Non-pigmented ciliary epithelial cell (primary cell): Measurements from ENCODE around the gene CCNA1.

Experiments used
- DNase-seq: peaks from one replicate; pipeline ENCODE4 v3.0.0-alpha.2; 2010; ENCODE audit warnings: low read depth

The CCNA1 gene

DNA sequence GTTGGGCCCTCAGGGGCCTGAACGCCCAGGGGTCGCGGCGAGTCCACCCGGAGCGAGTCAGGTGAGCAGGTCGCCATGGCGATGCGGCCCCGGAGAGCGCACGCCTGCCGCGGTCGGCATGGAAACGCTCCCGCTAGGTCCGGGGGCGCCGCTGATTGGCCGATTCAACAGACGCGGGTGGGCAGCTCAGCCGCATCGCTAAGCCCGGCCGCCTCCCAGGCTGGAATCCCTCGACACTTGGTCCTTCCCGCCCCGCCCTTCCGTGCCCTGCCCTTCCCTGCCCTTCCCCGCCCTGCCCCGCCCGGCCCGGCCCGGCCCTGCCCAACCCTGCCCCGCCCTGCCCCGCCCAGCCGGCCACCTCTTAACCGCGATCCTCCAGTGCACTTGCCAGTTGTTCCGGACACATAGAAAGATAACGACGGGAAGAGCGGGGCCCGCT lies at the start of gene CCNA1:
TSS of gene CCNA1 (plus strand) at position 390 of the 439 bp plus-strand sequence. CDS start 562 bp downstream, outside the sequence.
- no peak for DNase-seq

DNA sequence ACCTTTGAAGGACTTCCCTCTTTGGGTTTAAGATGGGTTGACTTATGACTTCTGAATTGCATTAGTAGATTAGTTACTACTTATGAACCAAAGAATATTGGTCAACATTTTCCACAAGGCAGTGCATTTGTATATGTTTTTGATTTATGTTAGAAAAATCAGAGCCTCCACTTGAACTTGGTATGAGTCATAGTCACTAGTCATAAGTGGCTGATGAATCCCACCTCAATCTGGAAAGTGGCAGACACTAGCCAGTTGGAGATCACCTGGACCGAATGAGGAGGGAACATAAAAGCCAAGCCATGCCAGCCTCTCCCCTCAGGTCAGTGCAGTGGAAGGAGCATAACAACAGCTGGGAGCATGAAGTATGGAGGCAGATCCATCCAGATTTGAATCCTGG lies 46.8 kb upstream of the CCNA1 start:
- DNase-seq, result peak; percentile 17

DNA sequence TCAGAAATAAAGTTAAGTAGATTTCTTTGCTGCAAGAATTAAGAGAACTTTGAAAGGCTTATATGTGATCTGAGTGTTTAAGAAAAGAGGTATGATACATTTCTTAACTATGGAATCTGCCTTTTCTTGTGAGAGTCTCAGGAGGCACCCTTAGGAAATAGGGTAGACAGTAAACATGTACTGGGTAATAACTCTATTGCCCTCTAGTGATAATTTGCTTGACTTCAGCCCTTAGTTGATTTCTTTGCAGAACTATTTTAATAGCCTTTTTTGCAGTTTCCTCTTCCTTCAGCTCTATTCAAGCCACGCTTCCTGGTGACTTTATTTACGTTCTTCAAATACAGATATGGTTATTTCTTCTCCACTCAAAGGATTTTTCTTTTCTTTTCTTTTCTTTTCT lies 37.0 kb upstream of the CCNA1 start:
- no peak for DNase-seq

DNA sequence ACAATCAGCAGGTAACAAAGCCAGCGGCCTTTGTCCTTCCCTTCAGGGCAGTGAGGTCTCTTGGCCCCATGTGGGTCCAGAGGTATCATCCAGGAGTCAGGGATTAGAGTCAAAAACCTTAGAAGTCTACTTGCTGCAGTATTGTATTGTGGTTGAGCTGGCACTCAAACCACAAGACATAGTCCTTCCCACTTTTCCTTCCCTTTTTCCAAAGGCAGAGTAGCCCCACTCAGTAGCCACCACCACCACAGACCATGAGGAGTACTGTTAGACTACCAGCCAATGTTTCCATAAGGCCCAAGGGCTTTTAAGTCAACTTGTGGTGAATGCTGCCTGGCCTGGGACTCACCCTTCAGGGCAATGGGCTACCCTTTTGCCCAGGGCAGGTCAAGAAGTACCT lies 27.1 kb upstream of the CCNA1 start:
- DNase-seq, result no peak

DNA sequence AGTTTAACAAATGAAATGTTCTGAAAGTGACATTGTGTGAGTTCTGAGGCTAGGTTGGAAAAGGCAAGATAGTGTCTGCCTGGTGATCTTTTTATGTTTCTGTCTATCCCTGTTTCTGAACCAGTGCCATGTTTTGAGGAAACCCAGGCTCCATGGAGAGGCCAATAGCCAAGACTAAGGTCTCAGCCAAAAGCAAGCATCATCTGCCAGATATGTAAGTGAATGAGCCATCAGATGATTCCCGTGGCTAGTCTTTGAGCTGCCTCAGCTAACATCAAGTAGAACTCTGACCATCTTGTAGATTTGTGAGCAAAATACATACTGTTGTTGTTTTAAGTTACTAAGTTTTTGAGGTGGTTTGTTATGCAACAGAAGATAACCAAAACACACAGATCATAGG lies 19.6 kb upstream of the CCNA1 start:
- DNase-seq, result no peak

DNA sequence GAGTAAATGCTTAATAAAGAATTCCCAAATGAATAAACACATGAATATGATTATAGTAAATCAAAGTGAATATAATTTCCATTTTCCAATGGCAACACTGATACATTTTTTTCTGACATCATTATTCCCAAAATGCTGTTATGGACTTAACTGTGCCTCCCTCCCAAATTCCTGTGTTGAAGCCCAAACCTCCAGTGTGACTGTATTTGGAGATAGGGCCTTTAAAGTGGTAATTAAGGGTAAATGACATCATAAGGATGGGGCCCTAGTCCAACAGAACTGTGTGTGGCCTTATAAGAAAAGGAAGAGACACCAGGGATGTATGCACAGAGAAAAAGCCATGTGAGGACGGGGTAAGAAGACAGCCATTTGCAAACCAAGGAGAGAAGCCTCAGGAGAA lies 19.1 kb upstream of the CCNA1 start:
- no peak for DNase-seq

DNA sequence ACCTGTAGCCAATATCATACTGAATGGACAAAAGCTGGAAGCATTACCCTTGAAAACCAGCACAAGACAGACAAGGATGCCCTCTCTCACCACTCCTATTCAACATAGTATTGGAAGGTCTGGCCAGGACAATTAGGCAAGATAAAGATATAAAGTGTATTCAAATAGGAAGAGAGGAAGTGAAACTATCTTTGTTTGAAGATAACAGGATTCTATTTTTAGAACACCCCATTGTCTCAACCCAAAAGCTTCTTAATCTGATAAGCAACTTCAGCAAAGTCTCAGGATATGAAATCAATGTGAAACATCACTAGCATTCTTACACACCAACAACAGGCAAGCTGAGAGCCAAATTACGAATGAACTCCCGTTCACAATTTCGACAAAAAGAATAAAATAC lies 17.8 kb upstream of the CCNA1 start:
- no peak for DNase-seq

DNA sequence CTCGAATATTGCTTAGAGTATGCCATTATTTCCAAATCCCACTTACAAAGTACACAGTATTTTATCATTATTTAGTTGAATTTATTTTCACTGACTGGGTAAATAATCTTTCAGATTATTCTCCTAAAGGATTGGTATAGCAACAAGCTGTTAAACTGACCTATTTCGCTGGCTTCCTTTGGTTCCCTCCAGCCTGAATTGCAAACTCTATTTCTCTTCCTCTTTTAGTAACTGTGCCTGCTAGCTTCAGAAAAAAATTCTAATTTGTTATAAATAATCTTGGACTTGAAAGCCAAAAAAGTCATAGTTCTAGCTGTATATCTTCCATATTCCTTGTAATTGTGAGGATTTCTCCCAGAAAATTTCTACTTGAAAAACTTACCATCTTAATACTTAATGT lies 15.0 kb upstream of the CCNA1 start:
- no peak for DNase-seq

DNA sequence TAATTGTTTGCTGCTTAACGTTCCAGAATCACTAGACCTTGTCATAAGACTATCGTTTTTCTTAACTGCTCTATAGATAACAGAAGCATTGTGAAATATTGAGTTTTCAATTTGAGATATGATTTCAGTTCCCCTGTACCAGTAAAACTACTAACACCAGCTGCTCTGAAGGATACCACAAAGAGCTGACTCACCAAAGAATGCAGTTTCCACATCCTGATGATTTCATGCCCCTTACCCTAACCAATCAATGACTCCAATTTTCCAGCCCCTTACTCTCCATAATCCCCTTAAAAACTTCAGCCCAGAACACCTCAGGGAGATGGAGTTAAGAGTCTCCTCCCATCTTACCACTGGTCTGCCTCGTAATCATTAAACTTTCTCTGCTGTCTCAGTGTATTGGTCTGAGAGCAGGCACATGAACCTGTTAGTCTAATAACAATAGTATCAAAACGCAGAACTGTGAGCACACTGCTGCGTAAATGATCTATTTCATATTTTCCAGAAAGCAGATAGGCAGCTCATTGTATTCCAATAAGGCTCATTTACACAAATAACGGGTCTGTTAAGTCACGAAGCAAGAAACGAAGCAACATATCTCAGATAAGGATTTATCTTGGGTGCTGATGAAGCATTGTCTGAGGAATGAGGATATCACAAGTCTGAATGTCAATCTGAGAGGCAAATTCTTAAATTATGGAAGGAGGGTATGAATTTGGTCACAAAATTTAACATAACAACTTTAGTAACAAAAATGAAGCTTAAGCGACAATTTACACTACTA lies 14.1 kb upstream of the CCNA1 start:
- peak; percentile 88 for DNase-seq

DNA sequence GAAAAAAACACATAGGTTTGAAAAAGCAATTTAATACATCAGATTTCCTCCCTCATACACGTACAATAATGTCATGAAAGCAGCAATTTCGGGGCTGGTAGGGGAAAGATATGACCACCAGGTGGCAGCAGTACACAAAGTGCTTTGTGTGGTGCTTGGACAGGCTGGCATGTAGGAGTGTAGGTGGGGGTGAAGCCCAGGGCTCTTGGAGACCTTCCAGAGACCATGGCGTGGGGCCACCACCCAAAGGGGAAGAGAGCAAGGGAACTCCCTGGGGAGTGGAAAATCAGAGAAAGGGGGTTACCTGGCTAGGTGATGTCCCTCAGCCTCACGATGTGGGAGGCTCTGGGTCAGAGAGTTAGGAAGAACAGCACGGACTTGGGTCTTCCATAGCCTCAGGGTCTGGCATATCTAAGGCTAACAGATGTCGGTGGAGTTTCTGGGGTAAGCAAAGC lies 11.8 kb upstream of the CCNA1 start:
- DNase-seq, result no peak

DNA sequence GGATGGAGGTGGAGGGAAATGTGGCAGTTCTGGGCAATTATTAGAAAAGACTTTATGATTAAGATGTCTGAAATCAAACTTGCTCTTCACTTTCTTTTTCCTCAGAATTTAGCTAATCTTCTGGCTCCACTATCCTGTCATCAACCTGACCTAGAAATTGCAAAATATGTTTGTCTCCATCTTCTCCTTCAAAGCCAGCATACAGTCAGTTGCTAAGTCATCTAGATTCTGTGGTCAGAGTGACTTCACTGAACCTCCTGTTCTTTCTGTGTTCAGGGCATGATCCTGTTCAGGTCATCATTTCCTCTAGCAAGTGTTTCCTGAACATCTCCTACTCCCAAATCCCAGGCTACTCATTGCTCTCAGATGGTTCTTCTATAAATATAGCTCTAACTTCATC lies 10.8 kb upstream of the CCNA1 start:
- no peak for DNase-seq

DNA sequence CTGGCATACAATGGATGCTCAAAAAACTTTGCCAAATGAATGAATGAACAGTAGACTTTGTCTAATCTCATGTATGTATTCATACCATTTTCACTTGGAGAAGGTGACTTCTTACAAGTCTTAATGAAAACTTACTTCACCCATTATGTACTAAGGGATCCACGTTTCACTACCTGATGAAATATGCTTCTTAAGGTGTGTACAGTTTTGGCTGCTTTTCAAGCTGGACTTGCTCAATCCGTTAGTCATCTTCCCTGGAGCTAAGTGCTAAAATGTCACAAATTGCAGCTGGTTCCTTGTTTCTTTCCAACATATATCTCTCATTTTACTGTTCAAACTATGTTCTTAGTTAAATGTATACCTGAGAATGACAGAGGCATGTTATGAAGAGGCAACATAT lies 4.2 kb upstream of the CCNA1 start:
- DNase-seq, result no peak

DNA sequence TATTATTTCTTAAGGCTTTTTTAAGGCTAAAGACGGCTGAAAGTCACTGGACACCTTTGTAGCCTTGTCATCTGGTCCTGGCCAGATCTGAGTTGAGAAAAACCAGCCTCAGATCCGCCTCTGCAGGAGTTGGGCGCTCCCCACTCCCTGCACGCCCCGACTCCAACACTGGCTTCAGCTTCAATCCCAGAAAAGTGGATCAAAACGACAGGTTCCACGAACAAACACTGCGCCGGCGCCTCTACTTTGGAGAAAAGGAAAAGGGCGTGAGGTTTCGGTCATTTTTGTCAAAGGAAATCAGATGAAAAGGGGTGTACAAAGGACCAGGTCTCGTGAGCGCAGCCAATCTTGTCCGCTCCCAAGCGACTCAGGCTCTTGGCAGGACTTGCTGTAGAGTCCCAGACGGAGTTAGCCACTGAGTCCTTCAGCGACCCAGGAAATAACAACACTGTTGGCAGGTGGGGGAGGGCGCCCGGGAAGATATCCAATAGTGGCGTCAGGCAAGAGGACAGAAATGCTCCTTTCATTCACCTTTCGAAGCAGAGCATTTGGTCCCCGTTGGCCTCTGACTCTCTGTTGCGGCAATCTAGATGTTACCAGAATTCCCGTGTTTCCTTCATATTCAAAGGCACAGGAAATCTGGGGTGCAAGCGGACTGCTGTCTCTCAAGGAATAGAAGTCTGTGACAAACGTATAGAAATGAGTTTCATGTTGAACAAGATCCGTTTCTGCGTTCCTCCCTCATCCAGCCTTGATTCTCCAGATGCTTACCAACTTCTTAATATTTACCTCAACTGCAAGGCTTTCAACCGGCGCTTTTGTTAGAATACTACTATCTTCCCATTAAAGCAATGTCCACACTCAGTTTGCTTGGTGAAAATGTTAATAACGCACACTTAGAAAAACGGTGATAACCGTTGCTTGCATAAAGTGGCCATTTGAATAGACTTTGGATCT lies 1.8 kb upstream of the CCNA1 start:
- no peak for DNase-seq

DNA sequence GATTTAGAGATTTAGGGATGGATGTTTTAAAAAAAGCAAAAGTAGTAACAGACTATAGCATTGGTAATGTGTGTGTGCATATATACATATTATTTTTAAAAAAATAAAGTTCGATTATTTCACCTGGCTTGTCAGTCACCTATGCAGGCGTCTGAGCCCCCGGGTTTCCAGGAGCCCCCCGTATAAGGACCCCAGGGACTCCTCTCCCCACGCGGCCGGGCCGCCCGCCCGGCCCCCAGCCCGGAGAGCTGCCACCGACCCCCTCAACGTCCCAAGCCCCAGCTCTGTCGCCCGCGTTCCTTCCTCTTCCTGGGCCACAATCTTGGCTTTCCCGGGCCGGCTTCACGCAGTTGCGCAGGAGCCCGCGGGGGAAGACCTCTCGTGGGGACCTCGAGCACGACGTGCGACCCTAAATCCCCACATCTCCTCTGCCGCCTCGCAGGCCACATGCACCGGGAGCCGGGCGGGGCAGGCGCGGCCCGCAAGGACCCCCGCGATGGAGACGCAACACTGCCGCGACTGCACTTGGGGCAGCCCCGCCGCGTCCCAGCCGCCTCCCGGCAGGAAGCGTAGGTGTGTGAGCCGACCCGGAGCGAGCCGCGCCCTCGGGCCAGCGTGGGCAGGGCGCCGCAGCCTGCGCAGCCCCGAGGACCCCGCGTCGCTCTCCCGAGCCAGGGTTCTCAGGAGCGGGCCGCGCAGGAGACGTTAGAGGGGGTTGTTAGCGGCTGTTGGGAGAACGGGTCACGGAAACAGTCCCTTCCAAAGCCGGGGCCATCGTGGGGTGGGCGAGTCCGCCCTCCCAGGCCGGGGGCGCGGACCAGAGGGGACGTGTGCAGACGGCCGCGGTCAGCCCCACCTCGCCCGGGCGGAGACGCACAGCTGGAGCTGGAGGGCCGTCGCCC lies 840 bp upstream of the CCNA1 start:
- no peak for DNase-seq

DNA sequence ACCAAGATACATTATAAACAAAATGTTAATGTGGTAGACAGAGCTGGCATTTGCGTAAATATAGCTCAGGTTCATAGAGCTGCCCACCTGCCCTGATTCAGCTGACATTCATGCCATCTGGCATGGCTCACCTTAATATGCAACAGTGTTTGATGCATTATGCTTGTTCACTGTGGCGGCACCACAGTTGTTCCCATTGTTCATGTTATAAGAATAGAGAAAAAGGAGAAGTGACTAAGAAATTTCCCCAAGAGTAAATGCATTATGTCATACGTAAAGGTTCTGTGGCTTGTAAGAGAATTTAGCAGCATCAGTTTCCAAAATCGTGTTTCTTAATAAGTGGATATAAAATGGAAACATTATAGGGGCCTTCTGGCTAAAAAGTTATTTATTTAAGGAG lies 4.5 kb downstream of the CCNA1 start:
- DNase-seq, result no peak

DNA sequence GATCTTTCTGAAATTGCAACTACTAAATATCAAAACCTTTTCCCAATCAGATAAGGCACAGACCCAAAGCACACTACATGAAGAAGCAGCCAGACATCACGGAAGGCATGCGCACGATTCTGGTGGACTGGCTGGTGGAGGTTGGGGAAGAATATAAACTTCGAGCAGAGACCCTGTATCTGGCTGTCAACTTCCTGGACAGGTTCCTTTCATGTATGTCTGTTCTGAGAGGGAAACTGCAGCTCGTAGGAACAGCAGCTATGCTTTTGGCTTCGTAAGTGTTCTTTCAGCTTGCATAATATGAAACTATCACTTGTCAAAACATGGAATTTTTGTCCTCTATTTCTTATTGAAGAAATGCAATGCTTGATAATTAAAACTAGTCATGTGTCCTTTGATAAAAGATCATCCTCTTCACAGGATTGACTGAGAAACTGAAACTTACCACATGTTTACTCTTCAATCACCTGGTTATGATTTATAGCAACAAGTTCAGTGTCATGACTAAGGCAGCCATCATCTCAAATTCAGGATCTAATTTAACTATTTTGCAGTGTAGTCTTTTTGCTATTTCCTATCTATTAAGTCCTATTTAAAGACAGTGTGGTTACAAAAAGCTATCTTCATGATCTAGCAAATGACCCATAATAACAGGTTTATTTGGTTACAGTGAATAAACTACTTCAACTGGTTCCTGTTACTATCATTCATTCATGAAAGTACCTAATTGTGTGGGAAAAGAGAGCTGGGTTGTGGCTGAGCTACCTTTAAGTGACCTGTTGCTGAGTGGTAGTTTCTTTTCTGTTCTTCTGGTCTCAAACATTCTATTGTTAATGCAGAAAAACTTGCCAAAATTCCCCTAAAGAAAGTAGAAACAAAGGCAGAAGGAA lies 6.5 kb downstream of the CCNA1 start:
- no peak for DNase-seq

DNA sequence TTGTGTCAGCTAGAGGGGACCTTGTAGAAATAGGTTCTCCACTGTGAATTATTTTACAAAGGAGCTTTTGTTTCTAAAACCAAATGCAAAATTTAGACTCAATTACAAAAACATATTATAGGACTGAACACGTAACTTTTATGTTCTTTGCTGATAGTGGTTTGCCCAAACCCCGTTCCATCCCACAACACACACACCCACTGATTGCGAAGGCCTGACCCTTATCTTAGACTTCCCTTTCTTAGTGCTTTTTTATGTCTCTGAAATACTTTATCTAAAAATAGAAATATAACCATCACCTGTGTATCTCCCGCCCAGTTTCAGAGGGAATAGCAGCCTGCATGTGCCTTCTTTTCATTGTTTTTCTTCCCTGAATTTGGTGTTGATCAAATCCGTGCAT lies 13.0 kb downstream of the CCNA1 start:
- no peak for DNase-seq

DNA sequence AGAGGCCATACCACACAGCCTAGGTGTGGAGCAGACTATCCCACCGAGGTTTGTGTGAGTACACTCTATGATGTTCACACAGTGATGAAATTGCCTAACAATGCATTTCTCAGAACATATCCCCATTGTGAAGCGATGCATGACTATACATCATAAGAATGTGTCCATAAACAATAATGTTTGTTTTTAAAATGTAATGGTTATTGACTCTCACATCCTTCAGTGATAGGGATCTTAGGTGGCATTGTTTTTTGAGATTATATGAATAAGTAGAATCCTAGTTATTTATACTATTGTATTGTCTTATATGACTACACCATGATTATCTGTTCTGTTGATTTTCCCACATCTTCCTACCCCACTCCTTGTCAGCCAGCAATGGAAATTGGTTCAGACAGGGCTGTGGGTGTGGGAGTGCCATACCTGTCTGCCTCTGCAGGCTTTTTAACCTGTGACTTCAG lies 13.6 kb downstream of the CCNA1 start:
- no peak for DNase-seq

DNA sequence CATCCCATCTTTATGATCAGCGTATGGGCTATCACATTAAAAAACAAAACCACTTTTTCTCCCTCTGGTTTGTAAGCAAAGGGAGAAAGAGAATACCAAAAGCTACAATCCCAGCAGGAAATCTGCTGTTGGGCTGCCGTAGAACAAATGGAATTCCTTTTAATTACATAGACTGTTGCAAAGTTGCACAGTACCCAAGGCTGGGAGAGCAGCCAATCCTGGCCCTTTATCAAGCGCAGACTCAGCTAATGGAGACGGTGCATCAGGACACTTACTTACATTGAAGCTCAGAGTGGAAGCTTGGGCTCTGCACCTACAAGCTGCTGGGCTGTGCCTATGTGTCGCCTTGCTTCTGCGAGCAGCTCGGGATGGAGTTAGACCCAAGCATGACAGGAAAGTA lies 15.2 kb downstream of the CCNA1 start:
- no peak for DNase-seq

DNA sequence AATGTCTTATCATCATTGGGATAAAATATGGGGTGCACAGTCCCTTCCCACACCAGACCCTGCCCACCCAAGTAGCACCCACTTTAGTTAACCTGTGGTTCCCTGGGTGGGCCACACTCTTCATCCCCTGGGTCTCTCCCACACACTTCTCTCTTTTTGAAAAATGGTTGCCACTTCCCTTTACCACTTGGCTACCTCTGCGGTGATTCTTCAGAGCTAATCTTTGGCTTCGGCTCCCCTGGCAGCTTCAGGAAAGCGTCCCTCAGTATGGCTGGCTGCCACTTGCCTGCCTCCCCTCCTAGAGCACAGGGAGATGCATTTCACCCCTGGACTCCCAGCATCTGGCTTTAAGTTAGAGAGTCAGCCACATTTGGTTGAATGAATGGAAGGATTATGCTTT lies 18.2 kb downstream of the CCNA1 start:
- no peak for DNase-seq

DNA sequence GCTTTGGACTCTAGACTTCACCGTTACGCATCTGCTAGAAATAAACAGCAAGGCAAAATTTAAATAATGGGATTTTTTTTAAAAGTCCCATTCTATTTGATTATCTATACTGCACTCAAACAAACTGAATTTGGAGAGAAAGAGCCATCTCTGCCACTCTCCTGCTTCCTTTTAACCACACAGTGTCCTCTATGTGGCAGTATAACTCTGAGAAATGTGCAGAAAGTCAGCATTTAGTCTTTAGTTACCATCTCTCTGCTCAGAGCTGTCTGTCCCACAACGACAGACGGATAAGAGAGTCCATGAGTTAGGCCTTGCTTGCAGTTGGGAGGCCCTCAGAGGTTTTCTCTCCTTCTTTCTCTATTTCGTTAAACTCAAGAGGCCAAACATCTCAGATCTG lies 21.2 kb downstream of the CCNA1 start:
- DNase-seq, result no peak
